Dermis microvascular lymphatic vessel endothelial cell (primary cell): ENCODE data around the gene PAQR7. TPM values are rescaled to one million over a fixed set of nuclear protein-coding genes. Genes with fewer than 3 reads are reported as not detected.

Experiments used
- DNase-seq, 2 donors: peaks; one replicate each; pipeline versions ENCODE4 v3.0.0 to v3.0.0-alpha.2; 2010; ENCODE audit warnings: low read depth in 2 of 2
- total RNA-seq: library from RNA; depleted of rRNA; stranded (reverse); fragments of >200 nt; gene quantifications from 2 replicates; pipeline ENCODE4 v1.2.1, GENCODE V29; 2014

The PAQR7 gene
- total RNA-seq, 1 donor from 2014 or later, result 8.5 TPM

- no peak for DNase-seq
These were observed 56.9 kb downstream of the PAQR7 start for GRCh38 chr1:25818569-25818968.

- no peak for DNase-seq
These were observed 57.5 kb downstream of the PAQR7 start for GRCh38 chr1:25817840-25818501.

- no peak for DNase-seq
These were observed 59.3 kb downstream of the PAQR7 start for GRCh38 chr1:25816112-25816718.

- no peak for DNase-seq
These were observed 60.0 kb downstream of the PAQR7 start for GRCh38 chr1:25815208-25816111.

GRCh38 chr1:25814549-25815087 lies 60.9 kb downstream of the PAQR7 start:
- no peak for DNase-seq

- DNase-seq, result no peak
These were observed 61.6 kb downstream of the PAQR7 start for GRCh38 chr1:25813734-25814471.

- no peak for DNase-seq
These were observed 62.3 kb downstream of the PAQR7 start for GRCh38 chr1:25813071-25813733.

Other genes starting within 250 kb of the PAQR7 start
- 23.0 and 45.6 TPM in 2 replicates for gene SELENON, start 75.5 kb downstream of the PAQR7 start, total RNA-seq
- 24.0 and 34.9 TPM in 2 replicates for gene MTFR1L, start 55.8 kb downstream of the PAQR7 start, total RNA-seq
- gene AUNIP, start 16.3 kb downstream of the PAQR7 start, total RNA-seq, result 1.4 and 3.2 TPM in 2 replicates
- gene STMN1, start 30.7 kb upstream of the PAQR7 start, total RNA-seq, result 131 and 144 TPM in 2 replicates
- 12.1 and 17.3 TPM in 2 replicates for gene PAFAH2, start 122.4 kb upstream of the PAQR7 start, total RNA-seq
- not detected in 2 replicates for gene EXTL1, start 146.1 kb upstream of the PAQR7 start, total RNA-seq
- 0.13 TPM in 1 of 2 replicates, not detected in the other for gene SLC30A2, start 170.4 kb upstream of the PAQR7 start, total RNA-seq
- not detected in 2 replicates for gene TRIM63, start 191.9 kb upstream of the PAQR7 start, total RNA-seq
- 4.2 and 4.3 TPM in 2 replicates for gene PDIK1L, start 236.1 kb upstream of the PAQR7 start, total RNA-seq